Peyer's patch (tissue), 4 donors: ENCODE data around the gene FNDC5. TPM values are rescaled to one million over a fixed set of nuclear protein-coding genes. Genes with fewer than 3 reads are reported as not detected.

ENCODE experiments used
- DNase-seq, 3 donors: peaks; one replicate each; pipeline ENCODE4 v3.0.0-alpha.2; 2017 to 2019
- H3K27ac ChIP-seq, 4 donors: fragments of 200-600 bp; sonication (generic); one replicate each; pipeline ENCODE4 v1.5.1; 2016 to 2019
- H3K27me3 ChIP-seq, 2 donors: fragments of 200-600 bp; sonication (generic); one replicate each; pipeline ENCODE4 v1.5.1; 2019
- H3K36me3 ChIP-seq, 3 donors: fragments of 200-600 bp; sonication (generic); one replicate each; pipeline ENCODE4 v1.5.1; 2016 to 2019
- H3K4me1 ChIP-seq, 4 donors: fragments of 200-600 bp; sonication (generic); one replicate each; pipeline ENCODE4 v1.5.1; 2016 to 2019
- H3K4me3 ChIP-seq, 4 donors: fragments of 200-600 bp; sonication (generic); 1 replicate in 3 of 4; 2 replicates in 1 of 4; pipeline ENCODE4 v1.5.1; 2016 to 2019; ENCODE audit warnings: mild to moderate bottlenecking in 1 of 4
- H3K9me3 ChIP-seq, 4 donors: fragments of 200-600 bp; sonication (generic); one replicate each; pipeline ENCODE4 v1.5.1; 2016 to 2019; ENCODE audit warnings: mild to moderate bottlenecking in 1 of 4
- POLR2A ChIP-seq, 2 donors: fragments of 450-650 bp; IDR thresholded peaks; one replicate each; pipeline ENCODE4 v1.5.1; 2017; ENCODE audit warnings: antibody characterized with exemption in 2 of 2, mild to moderate bottlenecking in 2 of 2, moderate library complexity in 2 of 2
- total RNA-seq, 4 donors: library from RNA; depleted of rRNA; stranded (reverse); fragments of >200 nt; gene quantifications; one replicate each; pipeline ENCODE4 v1.1.0, GENCODE V29; 2016
- TF ChIP-seq, protein P1 (sequence below), 6 experiments: fragments of 450-650 bp in 4 of 6; fragments of 200-600 bp in 2 of 6; sonication (generic) in 1 of 6; IDR thresholded peaks; one replicate each; pipeline ENCODE4 v1.5.1; 2017 to 2019; ENCODE audit warnings: antibody characterized with exemption in 6 of 6, mild to moderate bottlenecking in 3 of 6, moderate library complexity in 1 of 6

The FNDC5 gene
- total RNA-seq, 4 donors from 2014 or later: 1.8 TPM; not detected in 3

GRCh38 chr1:32895325-32896215 is 24.9 kb upstream of the FNDC5 start:
- no peak overlapping the region for H3K4me3 ChIP-seq
- peaks cover 0 to 11% (median 0%) of the 10 kb centered on the region in 3 donors for H3K36me3 ChIP-seq
- TF ChIP-seq, protein P1, sequence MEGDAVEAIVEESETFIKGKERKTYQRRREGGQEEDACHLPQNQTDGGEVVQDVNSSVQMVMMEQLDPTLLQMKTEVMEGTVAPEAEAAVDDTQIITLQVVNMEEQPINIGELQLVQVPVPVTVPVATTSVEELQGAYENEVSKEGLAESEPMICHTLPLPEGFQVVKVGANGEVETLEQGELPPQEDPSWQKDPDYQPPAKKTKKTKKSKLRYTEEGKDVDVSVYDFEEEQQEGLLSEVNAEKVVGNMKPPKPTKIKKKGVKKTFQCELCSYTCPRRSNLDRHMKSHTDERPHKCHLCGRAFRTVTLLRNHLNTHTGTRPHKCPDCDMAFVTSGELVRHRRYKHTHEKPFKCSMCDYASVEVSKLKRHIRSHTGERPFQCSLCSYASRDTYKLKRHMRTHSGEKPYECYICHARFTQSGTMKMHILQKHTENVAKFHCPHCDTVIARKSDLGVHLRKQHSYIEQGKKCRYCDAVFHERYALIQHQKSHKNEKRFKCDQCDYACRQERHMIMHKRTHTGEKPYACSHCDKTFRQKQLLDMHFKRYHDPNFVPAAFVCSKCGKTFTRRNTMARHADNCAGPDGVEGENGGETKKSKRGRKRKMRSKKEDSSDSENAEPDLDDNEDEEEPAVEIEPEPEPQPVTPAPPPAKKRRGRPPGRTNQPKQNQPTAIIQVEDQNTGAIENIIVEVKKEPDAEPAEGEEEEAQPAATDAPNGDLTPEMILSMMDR (IDR thresholded peaks at IDR 0.05): no peak
- no peak for TF ChIP-seq POLR2A (IDR thresholded peaks at IDR 0.05)
- peak overlapping the region in 1 of 4 donors; percentile 43 for H3K27ac ChIP-seq
- no peaks in the 10 kb centered on the region for H3K27me3 ChIP-seq
- no peaks in the 10 kb centered on the region for H3K9me3 ChIP-seq
- H3K4me1 ChIP-seq: peaks cover 0 to 34% (median 5%) of the 10 kb centered on the region in 4 donors
- DNase-seq: peak in 1 of 3 donors; percentile 49

DNA sequence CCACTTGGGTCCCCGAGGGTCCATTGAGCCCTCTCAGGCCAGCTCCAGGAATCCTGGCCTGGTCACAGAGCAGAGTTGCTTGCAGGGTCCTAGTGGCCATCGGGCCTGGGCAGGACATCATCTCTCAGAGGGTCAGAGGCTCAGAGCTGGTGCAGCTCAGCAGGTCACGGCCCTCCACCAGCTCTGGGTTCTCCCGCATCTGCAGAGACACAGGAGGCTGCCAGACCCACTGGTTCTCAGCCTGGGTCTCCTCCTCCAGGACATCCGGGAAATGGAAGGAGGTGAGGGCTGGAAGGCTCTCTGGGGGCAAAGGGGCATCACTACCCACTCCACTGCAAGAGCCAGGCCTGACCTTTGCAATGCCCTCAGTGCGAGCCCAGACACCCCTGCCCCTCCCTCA is 24.0 kb upstream of the FNDC5 start:
- peak in 1 of 3 donors; percentile 48 for DNase-seq

DNA sequence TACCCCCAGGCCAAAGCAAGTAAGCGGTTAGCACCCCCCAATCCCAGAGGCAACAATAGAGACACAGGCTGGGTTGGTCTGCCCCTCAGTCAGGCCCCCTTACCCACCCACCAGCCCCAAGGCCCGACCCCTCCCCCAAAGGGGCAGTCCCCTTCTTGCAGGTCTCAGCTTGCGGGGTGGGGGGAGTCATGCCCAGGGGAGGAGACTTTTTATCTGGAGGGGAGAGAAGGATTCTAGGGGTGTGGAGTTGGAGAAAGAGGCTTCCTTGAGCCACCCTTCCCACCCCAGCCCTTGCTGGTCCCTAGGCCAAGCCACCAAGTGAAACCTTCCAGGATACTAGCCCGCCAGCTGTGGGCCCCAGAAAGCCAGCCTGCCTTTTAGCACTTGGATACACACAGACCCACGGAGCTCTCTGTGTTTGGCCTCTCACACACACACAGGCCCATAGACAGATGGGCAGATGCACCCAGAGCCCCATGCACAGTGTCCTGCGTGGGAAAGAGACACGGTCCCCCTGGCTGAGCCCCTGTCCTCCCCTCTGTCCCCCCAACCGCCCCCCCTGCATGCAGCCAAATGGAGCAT is 23.4 kb upstream of the FNDC5 start:
- H3K27me3 ChIP-seq: no peaks in the 10 kb centered on the region
- DNase-seq: peak in 1 of 3 donors; percentile 48
- no peaks in the 10 kb centered on the region for H3K9me3 ChIP-seq
- H3K27ac ChIP-seq: peak overlapping the region in 1 of 4 donors; percentile 54
- peak overlapping the region in 2 of 4 donors; percentile 52 to 53 for H3K4me3 ChIP-seq
- peaks cover 0 to 11% (median 0%) of the 10 kb centered on the region in 3 donors for H3K36me3 ChIP-seq
- peaks cover 0 to 27% (median 5%) of the 10 kb centered on the region in 4 donors for H3K4me1 ChIP-seq
- TF ChIP-seq, protein P1 (IDR thresholded peaks at IDR 0.05): no peak
- TF ChIP-seq POLR2A (IDR thresholded peaks at IDR 0.05): no peak

More for the DNA sequence above, 24.0 kb upstream of the FNDC5 start:
- no peak for TF ChIP-seq POLR2A (IDR thresholded peaks at IDR 0.05)
- TF ChIP-seq, protein P1 (IDR thresholded peaks at IDR 0.05): no peak
- Histone ChIP-seq H3K36me3 (peaks cover 0 to 11% (median 0%) of the 10 kb centered on the region in 3 donors), H3K27ac (peak overlapping the region in 1 of 4 donors; percentile 54), H3K4me1 (peaks cover 0 to 31% (median 5%) of the 10 kb centered on the region in 4 donors), H3K27me3 (no peaks in the 10 kb centered on the region), H3K4me3 (no peak overlapping the region), H3K9me3 (no peaks in the 10 kb centered on the region)

- H3K9me3 ChIP-seq: no peaks in the 10 kb centered on the region
- peak in 2 of 3 donors; percentile 79 to 83 for DNase-seq
- H3K36me3 ChIP-seq: peaks cover 0 to 11% (median 0%) of the 10 kb centered on the region in 3 donors
- no peaks in the 10 kb centered on the region for H3K27me3 ChIP-seq
- H3K4me3 ChIP-seq: peak overlapping the region; percentile 27 to 53 (median 49)
- TF ChIP-seq POLR2A (IDR thresholded peaks at IDR 0.05): no peak
- TF ChIP-seq, protein P1 (IDR thresholded peaks at IDR 0.05): peak in 1 of 6 experiments; percentile 1
- H3K27ac ChIP-seq: peak overlapping the region in 3 of 4 donors; percentile 26 to 54 (median 43)
- peaks cover 0 to 27% (median 4%) of the 10 kb centered on the region in 4 donors for H3K4me1 ChIP-seq
Measured at GRCh38 chr1:32893198-32894018, 22.7 kb upstream of the FNDC5 start.
